OCI-LY7 (cell line): ENCODE data around the gene PLN.

Source experiments
- EZH2phosphoT487 ChIP-seq: fragments of 200-600 bp; sonication (generic); IDR thresholded peaks from 2 replicates; pipeline ENCODE4 v1.6.1; 2018; ENCODE audit warnings: low read depth, borderline replicate concordance, mild to moderate bottlenecking, mixed run types, antibody characterized with exemption, low read length, moderate library complexity, mixed read lengths
- TF ChIP-seq, protein P1 (sequence below): fragments of 200-600 bp; sonication (generic); conservative IDR thresholded peaks from 2 replicates; pipeline ENCODE4 v1.5.1; 2014; ENCODE audit warnings: mild to moderate bottlenecking, antibody characterized with exemption, low read length, moderate library complexity, mixed read lengths

DNA sequence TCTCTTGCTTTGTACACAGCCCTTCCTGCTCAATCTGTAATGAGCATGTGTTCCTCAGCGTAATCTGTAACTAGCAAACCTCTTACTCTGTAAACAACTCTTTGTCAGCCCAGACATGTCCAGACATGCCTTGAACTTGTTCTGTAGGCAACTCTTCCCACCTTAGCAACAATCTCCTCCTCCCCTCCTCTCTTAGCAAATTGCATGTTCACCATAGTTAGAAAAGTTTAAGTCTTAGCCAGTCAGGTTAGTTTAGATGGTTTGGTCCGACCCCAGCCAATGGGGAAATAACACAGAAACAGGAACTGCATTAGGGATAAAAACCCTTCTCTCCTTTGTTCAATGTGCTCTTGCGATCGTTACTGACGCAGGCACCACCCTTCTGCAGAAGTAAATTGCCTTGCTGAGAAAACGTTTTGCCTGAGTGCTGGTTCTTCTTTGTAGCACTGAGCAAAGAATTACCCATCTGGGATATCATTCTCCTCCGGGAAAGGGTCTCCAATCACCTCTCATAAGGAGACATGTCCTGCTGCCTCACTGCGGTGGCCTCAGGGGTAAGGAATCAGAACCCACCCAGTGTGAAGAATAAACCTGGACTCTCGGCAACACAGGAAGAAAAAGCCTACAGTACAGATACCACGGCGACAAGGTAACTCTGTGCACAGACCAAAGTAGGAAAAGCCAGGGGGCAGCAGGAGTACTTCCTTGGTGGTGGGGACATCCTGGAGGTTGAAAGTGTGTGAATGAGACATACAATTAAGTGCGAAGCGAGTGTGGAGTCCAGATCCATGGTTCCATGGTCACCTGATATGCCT lies 26.2 kb downstream of the PLN start:
- TF ChIP-seq, protein P1, sequence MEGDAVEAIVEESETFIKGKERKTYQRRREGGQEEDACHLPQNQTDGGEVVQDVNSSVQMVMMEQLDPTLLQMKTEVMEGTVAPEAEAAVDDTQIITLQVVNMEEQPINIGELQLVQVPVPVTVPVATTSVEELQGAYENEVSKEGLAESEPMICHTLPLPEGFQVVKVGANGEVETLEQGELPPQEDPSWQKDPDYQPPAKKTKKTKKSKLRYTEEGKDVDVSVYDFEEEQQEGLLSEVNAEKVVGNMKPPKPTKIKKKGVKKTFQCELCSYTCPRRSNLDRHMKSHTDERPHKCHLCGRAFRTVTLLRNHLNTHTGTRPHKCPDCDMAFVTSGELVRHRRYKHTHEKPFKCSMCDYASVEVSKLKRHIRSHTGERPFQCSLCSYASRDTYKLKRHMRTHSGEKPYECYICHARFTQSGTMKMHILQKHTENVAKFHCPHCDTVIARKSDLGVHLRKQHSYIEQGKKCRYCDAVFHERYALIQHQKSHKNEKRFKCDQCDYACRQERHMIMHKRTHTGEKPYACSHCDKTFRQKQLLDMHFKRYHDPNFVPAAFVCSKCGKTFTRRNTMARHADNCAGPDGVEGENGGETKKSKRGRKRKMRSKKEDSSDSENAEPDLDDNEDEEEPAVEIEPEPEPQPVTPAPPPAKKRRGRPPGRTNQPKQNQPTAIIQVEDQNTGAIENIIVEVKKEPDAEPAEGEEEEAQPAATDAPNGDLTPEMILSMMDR, result no peak
- TF ChIP-seq EZH2phosphoT487, result no peak
